Epithelial cell of esophagus (primary cell): ENCODE results near the gene CFAP97D1.

Source experiments
- DNase-seq: peaks from one replicate; pipeline ENCODE4 v3.0.0; 2010; ENCODE audit warnings: low read depth
- H3K4me3 ChIP-seq: 2 replicates; pipeline ENCODE4 v1.5.1; 2011; ENCODE audit warnings: mild to moderate bottlenecking, low read length, control low read depth
- CTCF ChIP-seq: IDR thresholded peaks from 2 replicates; pipeline ENCODE4 v1.5.1; 2011; ENCODE audit warnings: low read depth, mild to moderate bottlenecking, low read length, control low read depth, inconsistent platforms; ENCODE audit not compliant: insufficient read depth; ENCODE audit errors: missing control alignments

Gene CFAP97D1

GRCh38 chr17:43782913-43783680 lies 2.9 kb downstream of the CFAP97D1 start:
- H3K4me3 ChIP-seq = no peak overlapping the region
- DNase-seq = no peak
- TF ChIP-seq CTCF = no peak

- DNase-seq = no peak
- no peak for TF ChIP-seq CTCF
- H3K4me3 ChIP-seq = no peak overlapping the region
Observed at GRCh38 chr17:43784068-43784467, 3.8 kb downstream of the CFAP97D1 start.

GRCh38 chr17:43784628-43785101 lies 4.4 kb downstream of the CFAP97D1 start:
- no peak overlapping the region for H3K4me3 ChIP-seq
- DNase-seq = peak; percentile 57
- TF ChIP-seq CTCF = no peak

- TF ChIP-seq CTCF = no peak
- DNase-seq = peak; percentile 29
Observed at GRCh38 chr17:43787728-43788127, 7.5 kb downstream of the CFAP97D1 start.

GRCh38 chr17:43788540-43788939 lies 8.3 kb downstream of the CFAP97D1 start:
- no peak overlapping the region for H3K4me3 ChIP-seq
- no peak for DNase-seq
- no peak for TF ChIP-seq CTCF

More at GRCh38 chr17:43787728-43788127, 7.5 kb downstream of the CFAP97D1 start:
- H3K4me3 ChIP-seq = no peak overlapping the region

GRCh38 chr17:43789482-43789881 lies 9.2 kb downstream of the CFAP97D1 start:
- no peak for TF ChIP-seq CTCF
- H3K4me3 ChIP-seq = no peak overlapping the region
- DNase-seq = no peak
